Esophagus muscularis mucosa (tissue), 3 donors: ENCODE results near the gene PKD2L1.

Source experiments
- POLR2A ChIP-seq: fragments of 450-650 bp; IDR thresholded peaks from one replicate; pipeline ENCODE4 v1.6.1; 2017; ENCODE audit warnings: antibody characterized with exemption, moderate library complexity, mild to moderate bottlenecking, low read depth
- POLR2AphosphoS5 ChIP-seq, 2 donors: sonication (generic); formaldehyde crosslinking; IDR thresholded peaks; one replicate each; pipeline ENCODE4 v1.6.1; 2017; ENCODE audit warnings: antibody characterized with exemption in 2 of 2
- TF ChIP-seq, protein P1 (sequence below), 3 experiments: fragments of 200-600 bp in 2 of 3; fragments of 450-650 bp in 1 of 3; sonication (generic) in 2 of 3; IDR thresholded peaks; one replicate each; pipeline ENCODE4 v1.5.1; 2017 to 2019; ENCODE audit warnings: antibody characterized with exemption in 3 of 3, mild to moderate bottlenecking in 2 of 3, moderate library complexity in 1 of 3

DNA sequence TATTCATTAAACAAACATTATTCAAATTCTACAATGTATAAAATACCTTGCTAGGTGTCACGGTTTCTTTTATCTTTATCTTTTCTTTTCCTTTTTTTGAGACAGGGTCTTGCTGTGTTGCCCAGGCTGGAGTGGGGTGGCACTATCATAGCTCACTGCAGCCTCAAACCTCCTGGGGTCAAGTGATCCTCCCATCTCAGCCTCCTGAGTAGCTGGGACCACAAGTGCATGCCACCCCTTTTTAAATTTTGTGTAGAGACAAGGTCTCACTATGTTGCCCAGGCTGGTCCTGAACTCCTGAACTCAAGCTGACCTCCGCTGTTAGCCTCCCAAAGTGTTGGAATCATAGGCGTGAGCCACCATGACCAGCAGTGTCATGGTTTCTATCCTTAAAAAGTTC lies 25.6 kb downstream of the PKD2L1 start:
- TF ChIP-seq POLR2AphosphoS5 (IDR thresholded peaks at IDR 0.05) (no peak), POLR2A (no peak)
- TF ChIP-seq, protein P1, sequence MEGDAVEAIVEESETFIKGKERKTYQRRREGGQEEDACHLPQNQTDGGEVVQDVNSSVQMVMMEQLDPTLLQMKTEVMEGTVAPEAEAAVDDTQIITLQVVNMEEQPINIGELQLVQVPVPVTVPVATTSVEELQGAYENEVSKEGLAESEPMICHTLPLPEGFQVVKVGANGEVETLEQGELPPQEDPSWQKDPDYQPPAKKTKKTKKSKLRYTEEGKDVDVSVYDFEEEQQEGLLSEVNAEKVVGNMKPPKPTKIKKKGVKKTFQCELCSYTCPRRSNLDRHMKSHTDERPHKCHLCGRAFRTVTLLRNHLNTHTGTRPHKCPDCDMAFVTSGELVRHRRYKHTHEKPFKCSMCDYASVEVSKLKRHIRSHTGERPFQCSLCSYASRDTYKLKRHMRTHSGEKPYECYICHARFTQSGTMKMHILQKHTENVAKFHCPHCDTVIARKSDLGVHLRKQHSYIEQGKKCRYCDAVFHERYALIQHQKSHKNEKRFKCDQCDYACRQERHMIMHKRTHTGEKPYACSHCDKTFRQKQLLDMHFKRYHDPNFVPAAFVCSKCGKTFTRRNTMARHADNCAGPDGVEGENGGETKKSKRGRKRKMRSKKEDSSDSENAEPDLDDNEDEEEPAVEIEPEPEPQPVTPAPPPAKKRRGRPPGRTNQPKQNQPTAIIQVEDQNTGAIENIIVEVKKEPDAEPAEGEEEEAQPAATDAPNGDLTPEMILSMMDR (IDR thresholded peaks at IDR 0.05), result no peak
